Vagina (tissue), 2 donors: ENCODE data around the gene CRTC1. TPM values are rescaled to one million over a fixed set of nuclear protein-coding genes. Genes with fewer than 3 reads are reported as not detected.
"Not testable (repeated sequence)": the region's sequence is repeated elsewhere in the genome, so short reads cannot be mapped to it uniquely, and the experiment has no call there.

Source experiments
- DNase-seq, 2 donors: peaks; one replicate each; pipeline ENCODE4 v3.0.0-alpha.2; 2017; ENCODE audit errors: extremely low spot score in 2 of 2
- H3K27ac ChIP-seq: fragments of 200-600 bp; sonication (generic); one replicate; pipeline ENCODE4 v1.5.1; 2019
- H3K27me3 ChIP-seq: fragments of 200-600 bp; sonication (generic); one replicate; pipeline ENCODE4 v1.5.1; 2019
- H3K36me3 ChIP-seq, 2 donors: fragments of 200-600 bp; sonication (generic); one replicate each; pipeline ENCODE4 v1.5.1; 2017 to 2019
- H3K4me1 ChIP-seq: fragments of 200-600 bp; sonication (generic); one replicate; pipeline ENCODE4 v1.5.1; 2019
- H3K4me3 ChIP-seq, 2 donors: fragments of 200-600 bp; sonication (generic); 1 replicate in 1 of 2; 2 replicates in 1 of 2; pipeline ENCODE4 v1.5.1; 2016 to 2019
- H3K9me3 ChIP-seq: fragments of 200-600 bp; sonication (generic); one replicate; pipeline ENCODE4 v1.5.1; 2019
- CTCF ChIP-seq, 3 experiments: fragments of 450-650 bp in 2 of 3; fragments of 200-600 bp in 1 of 3; sonication (generic) in 1 of 3; IDR thresholded peaks; one replicate each; pipeline ENCODE4 v1.5.1; 2017 to 2019; ENCODE audit warnings: antibody characterized with exemption in 3 of 3, mild to moderate bottlenecking in 2 of 3, moderate library complexity in 2 of 3
- POLR2A ChIP-seq, 2 donors: fragments of 450-650 bp; IDR thresholded peaks; one replicate each; pipeline ENCODE4 v1.6.1; 2017; ENCODE audit warnings: antibody characterized with exemption in 2 of 2, mild to moderate bottlenecking in 2 of 2, moderate library complexity in 2 of 2
- POLR2AphosphoS5 ChIP-seq, 2 donors: sonication (generic); formaldehyde crosslinking; IDR thresholded peaks; one replicate each; pipeline ENCODE4 v1.9.0; 2017; ENCODE audit warnings: antibody characterized with exemption in 2 of 2, mild to moderate bottlenecking in 2 of 2, low read depth in 1 of 2; ENCODE audit not compliant: insufficient read depth in 1 of 2
- intact Hi-C: fragments of 100-400 bp; cut with DNase I; formaldehyde crosslinking; loops from one replicate; pipeline ENCODE4 v1.15.1; 2023
- total RNA-seq: library from RNA; depleted of rRNA; stranded (reverse); fragments of >200 nt; gene quantifications from one replicate; pipeline ENCODE4 v1.2.3, GENCODE V29; 2016

The CRTC1 gene
- total RNA-seq, 1 donor from 2014 or later, result 7.4 TPM

- H3K27ac ChIP-seq, result peak overlapping the region; percentile 90
- no peaks in the 10 kb centered on the region for H3K36me3 ChIP-seq
- H3K27me3 ChIP-seq, result no peaks in the 10 kb centered on the region
- intact Hi-C loops, result no loop called here
- peak in 1 of 2 donors; percentile 94 for DNase-seq
- H3K9me3 ChIP-seq, result no peaks in the 10 kb centered on the region
- no peak overlapping the region for H3K4me3 ChIP-seq
- TF ChIP-seq POLR2A (IDR thresholded peaks at IDR 0.05), result no peak
- no peak for TF ChIP-seq CTCF (IDR thresholded peaks at IDR 0.05)
- peak in 1 of 2 donors; percentile 79 for TF ChIP-seq POLR2AphosphoS5 (IDR thresholded peaks at IDR 0.05; ENCODE audit: insufficient read depth in 1 of 2, low read depth in 1 of 2)
- H3K4me1 ChIP-seq, result peaks cover 25% of the 10 kb centered on the region
These were observed 124.4 kb downstream of the CRTC1 start for GRCh38 chr19:18807861-18808331.

DNA sequence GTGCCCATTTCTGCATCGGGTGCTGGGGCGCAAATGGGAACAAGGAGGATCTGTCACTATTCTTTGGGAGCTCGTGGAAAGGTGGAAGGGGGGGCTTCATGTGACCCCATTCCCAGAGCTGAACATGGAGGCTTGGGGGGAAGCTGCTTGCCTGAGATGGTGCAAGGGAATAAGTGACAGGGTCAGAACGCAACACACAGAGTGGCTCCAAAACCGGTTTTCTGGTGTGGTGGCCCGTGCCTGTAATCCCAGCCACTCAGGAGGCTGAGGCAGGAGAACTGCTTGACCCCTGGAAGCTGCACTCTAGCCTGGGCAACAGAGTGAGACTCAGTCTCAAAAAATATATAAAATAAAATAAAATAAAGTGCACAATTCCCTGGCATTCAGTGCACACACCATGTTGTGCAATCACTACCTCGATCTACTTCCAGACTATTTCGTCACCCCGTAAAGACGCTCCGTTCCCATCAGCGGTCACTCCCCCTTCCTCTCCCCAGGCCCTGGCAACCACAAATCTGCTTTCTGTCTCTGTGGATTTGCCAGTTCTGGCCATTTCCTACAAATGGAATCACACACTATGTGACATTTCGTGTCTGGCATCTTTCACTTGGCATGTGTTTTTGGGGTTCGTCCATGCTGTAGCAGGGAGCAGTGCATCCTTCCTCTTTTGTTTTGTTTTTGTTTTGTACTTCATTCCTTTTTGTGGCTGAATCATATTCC lies 125.8 kb downstream of the CRTC1 start:
- Histone ChIP-seq H3K27me3 (no peaks in the 10 kb centered on the region), H3K4me3 (no peak overlapping the region), H3K9me3 (no peaks in the 10 kb centered on the region), H3K4me1 (peaks cover 25% of the 10 kb centered on the region), H3K27ac (peak overlapping the region; percentile 90), H3K36me3 (no peaks in the 10 kb centered on the region)
- TF ChIP-seq POLR2AphosphoS5 (IDR thresholded peaks at IDR 0.05; ENCODE audit: insufficient read depth in 1 of 2, low read depth in 1 of 2), result peak; percentile 73 to 94
- no peak for TF ChIP-seq POLR2A (IDR thresholded peaks at IDR 0.05)
- TF ChIP-seq CTCF (IDR thresholded peaks at IDR 0.05), result no peak
- peak in 1 of 2 donors; percentile 96 for DNase-seq
- intact Hi-C loops, result no loop called here

DNA sequence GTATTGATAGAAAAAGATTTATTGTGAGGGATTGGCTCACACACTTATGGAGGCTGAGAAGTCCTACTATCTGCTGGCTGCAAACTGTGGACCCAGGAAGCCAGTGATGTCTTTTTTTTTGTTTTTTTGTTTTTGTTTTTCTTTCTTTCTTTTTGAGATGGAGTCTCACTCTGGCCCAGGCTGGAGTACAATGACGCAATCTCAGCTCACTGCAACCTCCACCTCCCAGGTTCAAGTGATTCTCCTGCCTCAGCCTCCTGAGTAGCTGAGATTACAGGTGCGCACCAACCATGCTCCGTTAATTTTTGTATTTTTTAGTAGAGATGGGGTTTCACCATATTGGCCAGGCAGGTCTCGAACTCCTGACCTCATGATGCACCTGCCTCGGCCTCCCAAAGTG lies 128.2 kb downstream of the CRTC1 start:
- H3K4me1 ChIP-seq, result peaks cover 25% of the 10 kb centered on the region
- H3K27ac ChIP-seq, H3K27me3 ChIP-seq, H3K36me3 ChIP-seq, H3K9me3 ChIP-seq, intact Hi-C loops, H3K4me3 ChIP-seq, DNase-seq: not testable (repeated sequence)

GRCh38 chr19:18814063-18814462 lies 130.6 kb downstream of the CRTC1 start:
- H3K36me3 ChIP-seq, result no peaks in the 10 kb centered on the region
- intact Hi-C loops, result no loop called here
- peaks cover 13% of the 10 kb centered on the region for H3K4me1 ChIP-seq
- H3K27ac ChIP-seq, result no peak overlapping the region
- DNase-seq, result no peak
- H3K27me3 ChIP-seq, result no peaks in the 10 kb centered on the region
- H3K9me3 ChIP-seq, result no peaks in the 10 kb centered on the region
- TF ChIP-seq CTCF (IDR thresholded peaks at IDR 0.05) (no peak), POLR2A (IDR thresholded peaks at IDR 0.05) (no peak), POLR2AphosphoS5 (IDR thresholded peaks at IDR 0.05; ENCODE audit: insufficient read depth in 1 of 2, low read depth in 1 of 2) (no peak)
- H3K4me3 ChIP-seq, result no peak overlapping the region

- intact Hi-C loops, result no loop called here
- H3K4me1 ChIP-seq, result no peaks in the 10 kb centered on the region
- no peaks in the 10 kb centered on the region for H3K9me3 ChIP-seq
- DNase-seq, result no peak
- no peak overlapping the region for H3K4me3 ChIP-seq
- no peaks in the 10 kb centered on the region for H3K36me3 ChIP-seq
- no peaks in the 10 kb centered on the region for H3K27me3 ChIP-seq
- TF ChIP-seq CTCF (IDR thresholded peaks at IDR 0.05) (no peak), POLR2AphosphoS5 (IDR thresholded peaks at IDR 0.05; ENCODE audit: insufficient read depth in 1 of 2, low read depth in 1 of 2) (no peak), POLR2A (IDR thresholded peaks at IDR 0.05) (no peak)
- no peak overlapping the region for H3K27ac ChIP-seq
These were observed 132.2 kb downstream of the CRTC1 start for GRCh38 chr19:18815673-18816072.

- intact Hi-C loops, DNase-seq: not testable (repeated sequence)
These were observed 133.2 kb downstream of the CRTC1 start for GRCh38 chr19:18816645-18817044.

More at GRCh38 chr19:18816645-18817044, 133.2 kb downstream of the CRTC1 start:
- not testable (repeated sequence) for H3K27ac ChIP-seq, H3K27me3 ChIP-seq, H3K4me3 ChIP-seq, H3K36me3 ChIP-seq, H3K4me1 ChIP-seq, H3K9me3 ChIP-seq
